HG03354 (cell line): ENCODE measurements around the gene OR2V1.
"Not testable (repeated sequence)": the region's sequence is repeated elsewhere in the genome, so short reads cannot be mapped to it uniquely, and the experiment has no call there.

Experiments used
- ATAC-seq: cut with Tn5 transposase; IDR thresholded peaks from one replicate; pipeline ENCODE4 v1.9.1; 2021; ENCODE audit warnings: mild to moderate bottlenecking; ENCODE audit not compliant: unreplicated experiment, poor library complexity, severe bottlenecking

OR2V1 gene

DNA sequence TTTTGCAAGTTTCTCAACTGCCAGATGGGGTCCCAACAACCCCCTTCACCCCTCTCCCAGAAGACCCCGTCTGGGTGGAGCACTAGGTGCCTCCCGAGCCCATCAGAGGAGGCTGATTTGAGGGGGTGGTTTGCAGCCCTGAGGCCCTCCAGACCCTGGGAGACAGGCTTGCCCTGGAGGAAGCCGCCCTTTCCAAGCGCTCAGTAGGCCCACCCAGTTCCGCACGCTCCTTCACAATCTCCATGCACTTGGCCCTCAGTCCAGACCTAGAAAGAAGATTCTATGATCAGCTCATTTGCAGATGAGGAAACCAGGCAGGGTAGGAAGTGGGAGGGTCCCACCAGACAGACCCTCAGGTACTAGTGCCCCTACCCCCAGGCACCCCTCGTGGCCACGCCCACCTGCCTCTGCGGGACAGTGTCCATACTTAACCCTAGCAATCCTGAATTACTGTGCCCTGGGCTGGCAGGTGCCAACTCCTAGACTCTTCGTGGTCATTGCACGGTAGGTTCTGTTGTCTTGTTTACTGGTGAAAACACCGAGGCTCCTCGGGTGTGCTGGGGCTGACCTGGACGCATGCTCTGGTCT is 22.3 kb downstream of the OR2V1 start:
- ATAC-seq, result no peak

DNA sequence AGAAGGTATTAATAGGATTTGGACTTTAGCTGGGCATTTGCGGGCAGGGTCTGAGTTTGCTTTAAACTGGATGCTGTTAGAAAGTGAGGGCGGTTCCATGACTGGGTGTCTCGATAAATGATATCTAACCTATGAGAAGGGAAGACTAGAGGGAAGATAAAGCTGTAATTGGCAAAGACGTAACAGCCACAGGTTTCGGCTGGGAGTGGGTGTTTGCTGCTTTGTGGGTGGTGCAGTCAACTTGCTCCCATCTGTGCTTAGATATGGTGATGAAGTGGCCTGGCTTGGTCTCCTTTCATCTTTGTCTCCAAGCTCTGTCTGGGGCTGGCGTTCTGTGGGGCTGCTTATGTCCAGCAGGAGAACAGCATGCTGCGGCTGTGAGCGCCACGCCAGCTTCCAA is 23.3 kb downstream of the OR2V1 start:
- ATAC-seq, result no peak

DNA sequence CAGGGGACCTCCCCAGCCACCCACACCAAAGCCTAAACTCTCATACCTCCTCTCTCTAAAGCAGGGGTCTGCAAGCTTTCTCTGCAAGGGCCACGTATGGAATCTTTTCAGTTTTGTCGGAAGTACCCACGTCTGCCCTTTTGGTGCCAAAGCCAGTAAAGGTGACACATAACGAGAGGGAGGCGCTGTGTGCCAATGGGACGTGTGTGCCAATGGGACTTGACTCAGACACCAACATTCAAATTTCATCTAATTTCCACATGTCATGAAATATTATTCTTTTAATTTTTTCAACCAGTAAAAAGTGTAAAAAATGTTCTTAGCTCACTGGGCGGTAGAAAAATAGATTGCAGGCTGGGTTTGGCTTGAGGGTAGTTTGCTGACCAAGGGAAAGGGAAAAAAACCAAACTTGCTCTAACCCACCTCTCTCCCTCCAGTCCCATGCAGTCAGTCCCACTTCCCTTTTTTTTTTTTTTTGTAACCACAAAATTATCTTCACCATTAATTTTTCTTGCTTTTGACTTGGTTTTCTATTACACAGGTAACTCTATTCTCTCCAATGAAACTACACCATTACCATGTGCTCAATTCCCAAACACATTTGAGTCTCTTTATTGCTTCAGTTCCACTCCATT is 25.5 kb downstream of the OR2V1 start:
- no peak for ATAC-seq

DNA sequence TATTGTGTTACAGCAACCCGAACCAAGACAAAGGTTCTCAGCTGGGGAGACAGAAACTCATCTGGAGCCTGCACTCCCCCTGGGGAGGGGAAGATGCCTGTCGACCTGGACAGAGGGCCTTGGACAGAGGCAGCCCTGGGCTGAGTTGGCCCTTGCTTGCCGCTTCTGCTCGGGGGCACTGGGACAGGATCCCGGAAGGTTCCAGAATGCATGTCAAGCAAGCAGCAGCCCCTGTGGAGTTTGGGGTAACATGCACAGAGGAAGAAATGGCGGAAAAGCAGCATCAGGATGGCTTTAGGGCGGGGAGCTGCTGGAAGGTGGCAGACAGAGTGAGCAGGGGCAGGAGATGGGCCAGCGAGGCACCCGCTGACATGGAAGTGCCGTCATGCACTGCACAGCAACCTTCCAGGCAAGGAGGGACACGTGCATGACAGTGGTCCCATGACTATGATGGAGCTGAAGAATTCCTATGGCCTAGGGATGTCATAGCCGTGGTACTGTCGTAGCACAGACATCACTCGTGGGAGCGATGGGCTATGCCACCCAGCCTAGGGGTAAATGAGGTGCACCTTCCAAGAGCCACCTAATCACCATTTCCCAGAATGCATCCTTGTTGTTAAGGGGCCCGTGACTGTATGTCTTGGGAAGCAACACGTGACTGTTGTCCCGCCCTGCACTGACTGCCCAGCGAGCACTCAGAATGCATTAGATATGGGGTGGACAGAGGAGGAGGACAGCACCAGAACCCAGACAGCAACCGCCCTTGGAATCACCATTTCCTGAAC is 26.2 kb downstream of the OR2V1 start:
- ATAC-seq, result not testable (repeated sequence)

DNA sequence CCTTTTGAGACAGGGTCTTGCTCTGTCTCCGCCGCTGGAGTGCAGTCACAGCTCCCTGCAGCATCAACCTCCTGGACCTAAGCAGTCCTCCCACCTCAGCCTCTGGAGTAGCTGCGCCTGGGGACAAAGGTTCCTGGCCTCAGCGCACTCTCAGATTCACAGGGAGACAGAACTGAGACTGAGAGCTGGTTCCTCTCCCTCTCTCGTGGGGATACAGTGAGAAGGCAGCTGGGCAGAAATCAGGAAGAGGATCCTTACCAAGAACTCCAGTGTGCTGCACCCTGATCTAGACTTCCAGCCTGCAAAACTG is 26.8 kb downstream of the OR2V1 start:
- not testable (repeated sequence) for ATAC-seq

DNA sequence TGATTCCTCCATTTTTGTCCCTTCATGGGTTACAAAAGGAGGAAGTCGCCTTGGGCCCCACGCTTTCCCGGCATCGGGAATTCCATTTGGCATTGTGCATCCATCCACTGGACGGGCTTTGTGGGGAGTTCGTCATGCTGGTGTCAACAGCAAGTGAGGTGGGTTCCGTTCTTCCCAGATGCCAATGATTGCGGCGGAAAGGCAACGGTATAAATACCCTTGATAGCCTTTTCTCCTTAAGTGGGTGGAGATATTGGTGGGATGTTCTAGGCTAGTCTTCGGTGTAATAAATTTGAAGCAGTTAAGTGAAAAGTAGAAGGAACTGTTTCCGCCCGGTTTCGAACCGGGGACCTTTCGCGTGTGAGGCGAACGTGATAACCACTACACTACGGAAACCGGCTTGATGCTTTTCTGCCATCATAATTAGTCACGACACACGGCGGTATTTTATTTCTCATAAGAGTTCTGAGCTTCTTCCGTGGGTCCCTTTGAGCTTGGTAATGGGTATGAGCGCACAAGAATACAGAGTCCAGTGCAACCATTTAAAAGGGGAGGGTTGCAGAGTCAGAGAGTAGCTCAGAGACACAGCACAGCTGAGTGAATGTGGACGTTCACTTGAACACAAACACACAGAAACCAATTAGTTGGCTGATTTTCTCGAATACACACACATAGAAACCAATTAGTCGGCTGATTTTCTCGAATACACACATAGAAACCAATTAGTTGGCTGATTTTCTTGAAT is 28.9 kb downstream of the OR2V1 start:
- not testable (repeated sequence) for ATAC-seq

DNA sequence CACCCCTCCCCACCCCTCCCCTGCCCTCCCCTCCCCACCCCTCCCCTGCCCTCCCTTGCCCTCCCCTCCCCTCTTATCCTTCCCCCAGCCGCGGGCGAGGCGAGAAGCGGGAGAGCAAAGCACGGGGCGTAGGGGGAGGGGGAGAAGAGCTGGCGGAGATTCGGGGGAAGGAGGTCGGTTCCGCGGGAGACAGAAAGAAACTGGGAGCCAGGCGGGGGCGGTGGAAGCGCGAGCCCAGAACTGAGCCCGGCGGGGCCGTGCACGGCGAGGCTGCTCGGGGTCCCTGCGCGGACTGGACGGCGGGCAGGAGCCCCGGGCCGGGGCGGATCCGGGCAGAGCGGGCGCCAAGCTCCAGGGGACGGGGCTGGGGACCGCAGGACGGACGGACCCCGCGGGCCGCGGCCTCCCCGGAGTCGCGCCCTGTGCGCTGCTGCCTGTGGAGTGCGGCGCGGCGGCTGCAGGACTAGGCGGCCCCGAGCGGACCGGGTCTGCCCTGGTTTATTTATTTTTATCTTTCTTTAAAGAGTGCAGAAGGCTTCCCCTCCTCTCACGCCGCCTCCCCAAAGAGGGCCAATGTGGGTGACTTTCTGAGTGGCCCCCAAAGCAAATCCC is 29.8 kb downstream of the OR2V1 start:
- not testable (repeated sequence) for ATAC-seq

DNA sequence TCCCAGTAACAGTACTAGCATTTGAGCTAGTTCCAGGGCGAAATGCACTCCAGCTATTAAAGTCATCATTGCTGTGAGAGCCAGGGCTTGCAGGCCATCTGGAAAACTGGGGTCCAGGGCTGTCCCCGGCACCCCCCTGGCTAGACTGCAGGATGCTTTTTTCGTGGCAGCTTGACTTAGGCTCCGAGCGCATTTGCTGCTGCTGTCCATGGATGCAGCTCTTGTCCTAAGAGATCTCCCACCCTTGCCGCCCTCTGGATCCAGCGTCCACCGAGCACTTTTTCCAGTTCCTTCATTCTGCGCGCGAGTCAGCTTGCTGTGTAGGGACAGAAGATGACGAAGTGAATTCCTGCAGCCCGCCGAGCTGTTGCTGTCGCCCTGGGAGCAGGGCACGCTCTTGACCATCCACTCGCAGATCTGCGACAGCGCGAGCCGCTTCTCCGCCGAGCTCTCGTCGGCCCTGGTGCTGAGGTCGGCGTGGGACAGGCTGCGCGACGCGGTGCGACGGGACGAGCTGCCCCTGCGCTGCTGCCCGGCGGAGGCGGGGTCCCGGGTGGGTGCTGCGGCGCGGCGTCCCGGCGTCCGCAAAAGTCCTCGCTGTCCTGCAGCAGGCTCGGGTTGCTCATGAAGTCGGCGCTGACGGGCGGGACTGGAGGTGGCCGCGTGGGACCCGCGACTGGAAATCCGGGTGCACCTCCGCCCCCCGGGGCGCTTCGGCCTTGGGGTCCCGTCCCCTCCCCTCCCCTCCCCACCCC is 30.7 kb downstream of the OR2V1 start:
- no peak for ATAC-seq

DNA sequence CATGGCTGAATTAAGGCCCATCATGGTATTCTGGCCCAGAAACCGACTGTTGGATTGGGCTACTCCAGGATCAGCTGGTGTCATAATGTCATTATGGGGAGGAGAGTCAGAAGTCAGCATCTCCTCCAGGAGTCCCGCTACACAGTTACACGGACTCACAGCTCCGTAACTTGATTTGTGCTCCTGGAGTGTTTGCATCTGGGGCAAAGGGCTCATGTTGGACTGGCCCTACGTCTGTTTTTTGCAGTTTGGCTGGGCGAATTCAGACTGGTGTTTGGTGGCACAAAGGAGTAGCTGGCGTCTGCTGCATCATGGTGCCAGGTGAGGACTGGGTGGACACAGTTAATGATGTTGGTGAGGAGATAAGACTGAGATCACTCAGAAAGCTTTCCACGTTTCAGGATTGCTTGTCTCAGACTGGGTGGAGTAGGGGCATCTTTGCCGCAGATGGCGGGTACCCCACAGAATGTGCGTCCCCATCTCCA is 31.3 kb downstream of the OR2V1 start:
- ATAC-seq, result no peak

DNA sequence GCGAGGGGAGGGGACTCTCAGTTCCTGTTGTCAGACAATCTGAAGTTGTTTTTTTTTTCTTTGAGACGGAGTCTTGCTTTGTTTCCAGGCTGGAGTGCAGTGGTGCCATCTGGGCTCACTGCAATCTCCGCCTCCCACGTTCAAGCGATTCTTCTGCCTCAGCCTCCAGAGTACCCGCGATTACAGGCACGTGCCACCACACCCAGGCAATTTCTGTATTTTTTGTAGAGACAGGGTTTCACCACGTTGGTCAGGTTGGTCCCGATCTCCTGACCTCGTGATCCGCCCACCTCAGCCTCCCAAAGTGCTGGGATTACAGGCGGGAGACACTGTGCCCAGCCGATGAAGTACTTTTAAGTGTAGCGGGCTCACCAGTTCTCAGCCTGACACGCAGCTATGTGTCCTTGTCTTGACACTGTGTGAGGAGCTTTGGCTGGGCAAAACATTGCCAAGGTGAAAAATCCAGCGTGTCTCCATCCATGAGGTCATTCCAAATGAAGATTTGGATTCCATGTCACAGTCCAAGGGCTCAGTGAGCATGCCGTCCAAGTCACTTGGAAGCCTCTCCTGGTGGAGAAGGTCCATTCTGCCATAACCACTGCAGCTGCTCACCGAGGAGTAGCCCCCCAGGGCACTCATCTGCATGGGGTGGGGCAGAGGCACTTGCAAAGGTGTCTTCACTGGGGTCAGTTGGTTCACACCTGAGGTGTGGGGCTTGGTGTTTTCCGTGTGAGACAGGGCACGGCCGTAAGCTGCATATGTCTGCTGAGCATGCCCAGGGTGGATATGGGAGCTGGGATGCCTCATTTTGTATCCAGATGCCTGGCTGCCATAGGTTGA is 32.0 kb downstream of the OR2V1 start:
- no peak for ATAC-seq

DNA sequence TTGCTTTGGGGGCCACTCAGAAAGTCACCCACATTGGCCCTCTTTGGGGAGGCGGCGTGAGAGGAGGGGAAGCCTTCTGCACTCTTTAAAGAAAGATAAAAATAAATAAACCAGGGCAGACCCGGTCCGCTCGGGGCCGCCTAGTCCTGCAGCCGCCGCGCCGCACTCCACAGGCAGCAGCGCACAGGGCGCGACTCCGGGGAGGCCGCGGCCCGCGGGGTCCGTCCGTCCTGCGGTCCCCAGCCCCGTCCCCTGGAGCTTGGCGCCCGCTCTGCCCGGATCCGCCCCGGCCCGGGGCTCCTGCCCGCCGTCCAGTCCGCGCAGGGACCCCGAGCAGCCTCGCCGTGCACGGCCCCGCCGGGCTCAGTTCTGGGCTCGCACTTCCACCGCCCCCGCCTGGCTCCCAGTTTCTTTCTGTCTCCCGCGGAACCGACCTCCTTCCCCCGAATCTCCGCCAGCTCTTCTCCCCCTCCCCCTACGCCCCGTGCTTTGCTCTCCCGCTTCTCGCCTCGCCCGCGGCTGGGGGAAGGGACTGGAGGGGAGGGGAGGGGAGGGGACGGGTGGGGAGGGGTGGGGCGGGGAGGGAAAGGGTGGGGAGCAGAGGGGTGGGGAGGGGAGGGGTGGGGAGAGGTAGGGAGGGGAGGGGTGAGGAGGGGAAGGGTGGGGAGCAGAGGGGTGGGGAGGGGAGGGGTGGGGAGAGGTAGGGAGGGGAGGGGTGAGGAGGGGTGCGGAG is 33.0 kb downstream of the OR2V1 start:
- ATAC-seq, result not testable (repeated sequence)

DNA sequence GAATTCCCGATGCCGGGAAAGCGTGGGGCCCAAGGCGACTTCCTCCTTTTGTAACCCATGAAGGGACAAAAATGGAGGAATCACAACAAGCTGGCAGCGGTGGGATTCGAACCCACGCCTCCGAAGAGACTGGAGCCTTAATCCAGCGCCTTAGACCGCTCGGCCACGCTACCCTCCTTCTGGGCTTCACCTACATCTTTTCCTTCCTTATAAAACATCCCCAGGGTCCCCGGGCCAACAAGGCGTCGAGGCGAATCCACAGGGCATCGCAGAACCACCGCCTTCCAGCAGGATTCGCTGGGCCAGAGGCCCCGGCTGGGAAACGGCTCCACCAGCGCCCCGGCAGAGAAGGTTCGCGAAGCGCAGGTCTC is 33.6 kb downstream of the OR2V1 start:
- ATAC-seq, result not testable (repeated sequence)

DNA sequence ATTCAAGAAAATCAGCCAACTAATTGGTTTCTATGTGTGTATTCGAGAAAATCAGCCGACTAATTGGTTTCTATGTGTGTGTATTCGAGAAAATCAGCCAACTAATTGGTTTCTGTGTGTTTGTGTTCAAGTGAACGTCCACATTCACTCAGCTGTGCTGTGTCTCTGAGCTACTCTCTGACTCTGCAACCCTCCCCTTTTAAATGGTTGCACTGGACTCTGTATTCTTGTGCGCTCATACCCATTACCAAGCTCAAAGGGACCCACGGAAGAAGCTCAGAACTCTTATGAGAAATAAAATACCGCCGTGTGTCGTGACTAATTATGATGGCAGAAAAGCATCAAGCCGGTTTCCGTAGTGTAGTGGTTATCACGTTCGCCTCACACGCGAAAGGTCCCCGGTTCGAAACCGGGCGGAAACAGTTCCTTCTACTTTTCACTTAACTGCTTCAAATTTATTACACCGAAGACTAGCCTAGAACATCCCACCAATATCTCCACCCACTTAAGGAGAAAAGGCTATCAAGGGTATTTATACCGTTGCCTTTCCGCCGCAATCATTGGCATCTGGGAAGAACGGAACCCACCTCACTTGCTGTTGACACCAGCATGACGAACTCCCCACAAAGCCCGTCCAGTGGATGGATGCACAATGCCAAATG is 34.1 kb downstream of the OR2V1 start:
- ATAC-seq, result not testable (repeated sequence)

DNA sequence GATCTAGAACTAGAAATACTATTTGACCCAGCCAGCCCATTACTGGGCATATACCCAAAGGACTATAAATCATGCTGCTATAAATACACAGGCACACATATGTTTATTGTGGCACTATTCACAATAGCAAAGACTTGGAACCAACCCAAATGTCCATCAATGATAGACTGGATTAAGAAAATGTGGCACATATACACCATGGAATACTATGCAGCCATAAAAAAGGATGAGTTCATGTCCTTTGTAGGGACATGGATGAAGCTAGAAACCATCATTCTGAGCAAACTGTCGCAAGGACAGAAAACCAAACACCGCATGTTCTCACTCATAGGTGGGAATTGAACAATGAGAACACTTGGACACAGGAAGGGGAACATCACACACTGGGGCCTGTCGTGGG is 35.8 kb downstream of the OR2V1 start:
- ATAC-seq, result not testable (repeated sequence)

DNA sequence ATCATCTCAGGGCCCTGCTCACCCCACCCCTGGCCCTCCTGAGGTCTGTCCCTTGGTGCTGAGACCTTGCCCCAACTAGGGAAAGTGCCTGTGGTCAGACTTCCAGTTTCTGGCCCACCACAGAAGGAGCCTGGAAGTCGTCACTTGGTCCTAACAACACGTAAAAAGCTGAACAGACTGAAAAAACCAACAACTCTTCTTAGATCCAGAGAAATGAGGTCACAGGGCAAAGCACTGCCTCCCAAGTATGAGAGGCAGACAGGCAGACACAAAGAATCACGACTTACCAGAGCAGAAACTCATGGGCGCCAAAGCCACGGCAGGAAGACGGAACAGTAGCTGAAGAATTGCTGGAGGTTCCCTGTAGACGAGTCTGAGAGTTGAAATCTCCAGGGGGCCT is 38.5 kb downstream of the OR2V1 start:
- ATAC-seq, result no peak

DNA sequence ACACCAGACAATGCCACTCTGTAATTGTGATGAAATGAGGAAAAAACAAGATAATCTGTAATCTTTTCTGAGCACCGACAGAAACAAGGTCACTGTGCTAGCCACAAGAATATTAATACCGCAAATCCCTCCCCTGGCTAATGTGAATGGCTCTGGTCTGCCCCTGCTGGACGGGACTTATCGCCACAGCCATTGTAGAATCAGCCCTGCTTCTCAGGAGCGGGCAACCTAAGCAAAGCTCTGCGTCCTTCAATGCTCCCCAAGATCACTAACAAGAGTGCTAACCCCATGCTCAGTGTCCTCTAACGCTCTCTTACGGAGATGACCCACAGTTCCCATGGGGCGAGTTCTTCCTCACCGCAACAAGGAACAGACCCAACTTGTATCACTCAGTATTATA is 42.7 kb downstream of the OR2V1 start:
- no peak for ATAC-seq

DNA sequence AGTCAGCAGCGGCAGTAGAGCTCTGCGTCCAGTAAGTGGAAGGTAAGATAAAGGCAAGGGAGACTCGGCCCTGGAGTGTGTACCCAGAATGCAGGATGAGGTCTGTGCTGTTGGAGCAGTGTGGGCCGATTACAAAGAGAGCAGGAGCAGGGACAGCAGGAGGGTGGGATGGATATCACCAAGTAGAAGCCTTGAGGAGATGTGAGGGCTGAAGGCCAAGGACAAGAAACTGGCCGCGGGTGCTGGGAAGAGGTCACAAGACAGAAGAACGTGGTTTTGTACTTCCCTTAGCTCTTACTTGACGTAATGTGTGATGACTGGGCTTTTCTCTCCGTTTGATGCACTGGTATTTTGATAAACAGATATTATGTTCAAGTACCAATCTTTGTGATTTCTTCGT is 43.7 kb downstream of the OR2V1 start:
- no peak for ATAC-seq

DNA sequence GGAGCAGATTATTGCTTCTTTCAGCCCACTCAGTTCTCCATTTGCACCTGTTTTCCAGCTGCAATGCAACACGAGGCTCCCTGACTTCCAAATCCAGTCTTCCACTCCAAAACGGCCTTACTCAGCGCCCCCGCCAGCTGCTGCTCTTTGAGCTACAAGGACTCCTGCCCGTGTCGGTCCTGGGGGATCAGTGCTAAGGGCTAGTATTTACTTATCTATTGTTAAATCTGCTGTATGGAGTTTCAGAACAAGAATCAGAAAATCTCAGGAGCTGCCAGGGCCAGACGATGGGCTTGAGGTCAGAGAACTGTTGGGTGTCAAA is 44.1 kb downstream of the OR2V1 start:
- ATAC-seq, result no peak
